ENCODE measurements around the gene TOP1. TPM values are rescaled to one million over a fixed set of nuclear protein-coding genes. Genes with fewer than 3 reads are reported as not detected.
A peak's percentile ranks its signal among the peaks of the same experiment; 100 is the strongest.

Gene TOP1
- total RNA-seq, 2 donors from 2014 or later, result 19.7 to 21.2 TPM

DNA sequence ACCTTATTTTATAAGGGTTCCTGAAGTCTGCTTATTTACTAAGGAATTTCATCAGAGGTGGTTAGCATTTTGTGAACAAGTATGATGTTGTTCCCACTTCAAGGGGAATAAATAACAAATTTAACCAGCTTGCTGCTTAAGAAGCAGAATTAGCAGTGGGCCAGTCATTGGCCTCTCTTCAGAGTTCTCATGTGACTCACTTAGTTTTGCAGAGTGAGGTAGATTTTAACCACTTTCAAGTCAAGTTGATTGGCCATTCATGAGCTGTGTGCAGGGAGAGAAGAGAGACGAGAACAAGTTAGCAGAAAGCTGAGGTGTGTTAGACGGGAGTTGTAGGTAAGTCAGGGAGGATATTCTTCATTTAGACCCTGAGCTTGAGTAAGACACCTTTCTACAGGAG, 18.1 kb downstream of the TOP1 start:
- no peak for DNase-seq (ENCODE audit: low spot score)
- H3K36me3 ChIP-seq, result no peaks in the 10 kb centered on the region
- H3K4me3 ChIP-seq, result no peak overlapping the region
- TF ChIP-seq, protein P1, sequence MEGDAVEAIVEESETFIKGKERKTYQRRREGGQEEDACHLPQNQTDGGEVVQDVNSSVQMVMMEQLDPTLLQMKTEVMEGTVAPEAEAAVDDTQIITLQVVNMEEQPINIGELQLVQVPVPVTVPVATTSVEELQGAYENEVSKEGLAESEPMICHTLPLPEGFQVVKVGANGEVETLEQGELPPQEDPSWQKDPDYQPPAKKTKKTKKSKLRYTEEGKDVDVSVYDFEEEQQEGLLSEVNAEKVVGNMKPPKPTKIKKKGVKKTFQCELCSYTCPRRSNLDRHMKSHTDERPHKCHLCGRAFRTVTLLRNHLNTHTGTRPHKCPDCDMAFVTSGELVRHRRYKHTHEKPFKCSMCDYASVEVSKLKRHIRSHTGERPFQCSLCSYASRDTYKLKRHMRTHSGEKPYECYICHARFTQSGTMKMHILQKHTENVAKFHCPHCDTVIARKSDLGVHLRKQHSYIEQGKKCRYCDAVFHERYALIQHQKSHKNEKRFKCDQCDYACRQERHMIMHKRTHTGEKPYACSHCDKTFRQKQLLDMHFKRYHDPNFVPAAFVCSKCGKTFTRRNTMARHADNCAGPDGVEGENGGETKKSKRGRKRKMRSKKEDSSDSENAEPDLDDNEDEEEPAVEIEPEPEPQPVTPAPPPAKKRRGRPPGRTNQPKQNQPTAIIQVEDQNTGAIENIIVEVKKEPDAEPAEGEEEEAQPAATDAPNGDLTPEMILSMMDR (IDR thresholded peaks at IDR 0.05), result no peak
- peak overlapping the region in 1 of 2 donors; percentile 9 for H3K27ac ChIP-seq
- no peaks in the 10 kb centered on the region for H3K9me3 ChIP-seq
- H3K4me1 ChIP-seq, result peaks cover 0 to 96% of the 10 kb centered on the region in 2 donors
- no peaks in the 10 kb centered on the region for H3K27me3 ChIP-seq

DNA sequence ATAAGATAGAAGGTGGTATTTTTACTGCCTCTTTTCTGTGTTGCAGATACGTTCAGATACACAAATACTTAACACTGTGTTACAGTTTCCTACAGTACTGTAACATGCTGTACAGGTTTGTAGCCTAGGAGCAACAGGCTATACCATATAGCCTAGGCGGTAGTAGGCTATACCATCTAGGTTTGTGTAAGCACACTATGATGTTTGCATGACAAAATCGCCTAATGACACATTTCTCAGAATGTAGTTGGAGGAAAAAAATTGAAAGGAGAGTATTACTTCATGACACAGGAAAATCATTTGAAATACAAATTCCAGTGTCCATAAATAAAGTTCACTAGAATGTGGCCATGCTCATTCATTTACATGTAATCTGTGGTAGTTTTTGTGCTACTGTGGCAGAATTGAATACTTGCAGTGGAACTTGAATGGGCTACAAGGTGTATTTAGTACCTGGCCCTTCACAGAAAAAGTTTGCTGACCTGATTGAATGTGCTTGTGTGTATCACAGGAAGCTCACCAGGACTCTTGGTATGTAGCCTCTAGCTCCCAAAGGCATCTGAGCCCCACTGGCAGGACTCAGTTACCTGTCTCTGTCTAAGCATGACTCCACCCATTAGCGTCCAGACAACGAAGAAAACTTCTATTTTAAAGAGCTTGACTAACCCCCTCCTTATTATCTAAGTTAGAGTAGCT, 18.8 kb downstream of the TOP1 start:
- peaks cover 0 to 96% of the 10 kb centered on the region in 2 donors for H3K4me1 ChIP-seq
- no peaks in the 10 kb centered on the region for H3K9me3 ChIP-seq
- H3K36me3 ChIP-seq, result no peaks in the 10 kb centered on the region
- DNase-seq (ENCODE audit: low spot score), result no peak
- H3K4me3 ChIP-seq, result no peak overlapping the region
- TF ChIP-seq, protein P1 (IDR thresholded peaks at IDR 0.05), result no peak
- no peaks in the 10 kb centered on the region for H3K27me3 ChIP-seq
- H3K27ac ChIP-seq, result peak overlapping the region in 1 of 2 donors; percentile 70

DNA sequence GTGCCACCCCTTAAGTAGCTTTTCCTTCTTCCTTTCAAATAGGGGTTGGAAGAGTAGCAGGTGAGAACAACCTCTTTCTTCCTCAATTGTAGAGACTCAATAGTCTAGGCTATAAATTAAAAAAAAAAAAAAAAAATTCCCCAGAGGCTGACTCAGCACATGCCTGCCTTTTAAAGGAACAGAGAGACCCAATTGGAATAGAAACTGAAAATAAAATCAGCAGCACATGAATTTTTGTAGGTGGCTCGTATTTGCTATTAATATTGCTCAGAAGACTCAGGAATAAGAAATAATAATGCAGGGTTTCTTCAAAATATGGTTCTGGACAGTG, 19.3 kb downstream of the TOP1 start:
- DNase-seq (ENCODE audit: low spot score), result no peak
- Histone ChIP-seq H3K9me3 (no peaks in the 10 kb centered on the region), H3K27me3 (no peaks in the 10 kb centered on the region), H3K4me1 (peaks cover 0 to 96% of the 10 kb centered on the region in 2 donors), H3K36me3 (no peaks in the 10 kb centered on the region), H3K4me3 (peak overlapping the region in 1 of 2 donors; percentile 21), H3K27ac (peak overlapping the region; percentile 49 to 70)
- TF ChIP-seq, protein P1 (IDR thresholded peaks at IDR 0.05), result no peak

- no peak for DNase-seq (ENCODE audit: low spot score)
- TF ChIP-seq, protein P1 (IDR thresholded peaks at IDR 0.05), result no peak
- H3K4me1 ChIP-seq, result peaks cover 0 to 96% of the 10 kb centered on the region in 2 donors
- H3K36me3 ChIP-seq, result no peaks in the 10 kb centered on the region
- no peaks in the 10 kb centered on the region for H3K9me3 ChIP-seq
- H3K4me3 ChIP-seq, result peak overlapping the region in 1 of 2 donors; percentile 21
- no peaks in the 10 kb centered on the region for H3K27me3 ChIP-seq
- H3K27ac ChIP-seq, result peak overlapping the region; percentile 49 to 70
Measured at GRCh38 chr20:41048461-41049301, 20.1 kb downstream of the TOP1 start.

GRCh38 chr20:41049451-41049850, 20.8 kb downstream of the TOP1 start:
- Histone ChIP-seq H3K4me3 (no peak overlapping the region), H3K27ac (peak overlapping the region in 1 of 2 donors; percentile 70), H3K27me3 (no peaks in the 10 kb centered on the region), H3K4me1 (peaks cover 0 to 97% of the 10 kb centered on the region in 2 donors), H3K36me3 (no peaks in the 10 kb centered on the region), H3K9me3 (no peaks in the 10 kb centered on the region)
- TF ChIP-seq, protein P1 (IDR thresholded peaks at IDR 0.05), result no peak
- no peak for DNase-seq (ENCODE audit: low spot score)
